OCI-M1 (cell line): ENCODE results near the gene CHST11.
"Not testable (repeated sequence)": the region's sequence is repeated elsewhere in the genome, so short reads cannot be mapped to it uniquely, and the experiment has no call there.

Source experiments
- DNase-seq: peaks from one replicate; lab custom pipeline; 2025; lab: John Stamatoyannopoulos, UW

The CHST11 gene

DNA sequence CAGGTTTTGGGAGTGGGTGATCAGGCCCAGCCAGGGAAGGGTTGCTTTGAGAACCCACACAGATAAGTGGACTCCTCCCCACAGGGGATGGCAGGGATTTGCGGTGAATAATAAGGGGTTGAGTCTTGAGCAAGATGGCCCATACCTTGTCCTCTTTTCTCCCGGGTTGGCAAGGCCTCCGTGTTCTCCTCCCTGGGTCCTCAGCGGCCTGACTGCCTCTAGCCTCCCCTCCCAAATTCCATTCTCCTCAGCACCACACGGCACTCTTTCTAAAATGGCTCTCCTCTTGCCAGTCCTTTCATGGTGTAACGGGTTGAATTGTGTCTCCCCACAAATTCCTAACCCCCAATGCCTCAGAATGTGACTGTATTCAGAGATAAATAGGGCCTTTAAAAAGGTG lies 70.0 kb downstream of the CHST11 start:
- no peak for DNase-seq

DNA sequence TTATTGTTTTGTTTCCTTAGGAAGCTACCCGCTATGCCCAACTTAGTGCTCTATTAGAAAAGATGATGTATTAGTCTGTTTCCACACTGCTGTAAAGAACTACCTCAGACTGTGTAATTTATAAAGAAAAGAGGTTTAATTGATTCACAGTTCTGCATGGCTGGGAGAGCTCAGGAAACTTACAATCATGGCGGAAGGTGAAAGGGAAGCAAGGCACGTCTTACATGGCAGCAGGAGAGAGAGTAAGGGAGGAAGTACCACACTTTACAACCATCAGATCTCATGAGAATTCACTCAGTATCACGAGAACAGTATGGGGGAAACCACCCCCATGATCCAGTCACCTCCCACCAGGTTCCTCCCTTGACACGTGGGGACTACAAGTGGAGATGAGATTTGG lies 70.9 kb downstream of the CHST11 start:
- not testable (repeated sequence) for DNase-seq

DNA sequence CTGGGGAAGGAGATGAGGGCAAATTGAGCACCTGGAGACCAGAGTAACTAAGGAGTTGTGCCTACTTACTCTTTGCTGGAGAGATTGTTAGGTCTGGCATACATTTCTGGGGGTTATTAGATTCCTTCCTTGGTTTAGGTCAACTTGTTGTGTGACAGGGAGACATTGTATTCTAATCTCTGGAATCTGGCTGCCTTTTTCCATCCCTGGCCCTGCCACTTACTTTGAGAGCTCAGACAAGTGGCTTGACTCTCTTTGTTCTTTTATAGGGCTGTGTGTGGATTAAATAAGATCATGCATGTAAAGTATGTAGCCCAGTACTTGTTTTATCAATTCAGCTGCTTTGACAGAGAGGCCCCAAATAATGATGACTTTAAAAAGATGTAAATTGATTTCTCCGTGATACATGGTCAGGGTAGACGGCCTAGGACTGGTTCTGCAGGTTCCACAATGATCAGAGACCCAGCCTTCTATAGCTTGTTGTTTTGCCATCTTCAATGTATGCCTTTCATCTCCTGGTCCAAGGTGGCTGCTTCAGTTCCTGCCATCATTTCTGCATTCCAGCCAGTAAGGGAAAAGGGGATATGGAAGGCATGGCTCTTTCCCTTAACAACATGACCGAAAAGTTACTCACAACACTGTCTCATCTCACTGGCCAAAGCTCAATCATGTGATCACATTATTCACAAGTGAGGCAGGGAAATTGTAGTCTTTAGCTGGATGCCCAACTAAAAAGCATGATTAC lies 72.6 kb downstream of the CHST11 start:
- DNase-seq: no peak

DNA sequence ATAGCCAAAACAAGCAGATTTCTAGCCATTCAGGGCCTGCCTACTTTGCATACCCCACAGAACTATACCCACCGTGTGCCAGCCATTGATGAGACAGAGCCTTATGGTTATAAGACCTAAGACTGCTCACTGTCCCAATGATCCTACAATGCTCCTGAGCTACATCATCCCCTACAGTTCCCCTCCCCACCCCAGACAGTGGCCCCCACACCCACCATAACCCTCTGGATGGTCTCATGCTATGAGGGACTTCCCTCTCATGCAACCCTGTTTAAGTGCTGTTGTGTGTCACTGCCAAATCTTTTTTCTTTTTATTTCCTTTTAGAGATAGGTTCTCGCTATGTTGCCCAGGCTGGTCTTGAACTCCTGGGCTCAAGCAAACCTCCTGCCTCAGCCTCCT lies 75.9 kb downstream of the CHST11 start:
- DNase-seq: no peak

DNA sequence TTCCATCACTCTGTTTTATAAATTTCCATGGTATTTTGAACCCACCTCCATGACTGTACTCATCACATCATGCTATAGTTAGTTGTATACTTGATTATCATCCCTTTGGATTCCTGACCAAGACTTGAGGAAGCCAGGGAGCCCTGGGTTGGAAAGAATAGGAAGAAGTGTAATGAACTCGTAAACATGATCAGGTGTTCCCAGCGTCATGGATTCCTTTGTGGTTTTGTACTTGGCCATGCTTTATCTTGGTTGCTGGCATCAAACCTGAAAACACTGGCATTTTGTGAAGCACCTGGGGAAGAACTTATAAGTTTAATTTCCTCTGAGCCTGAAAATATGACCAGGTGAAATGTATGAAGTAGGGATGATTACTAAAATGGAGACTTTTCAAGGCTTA lies 76.4 kb downstream of the CHST11 start:
- DNase-seq: no peak

DNA sequence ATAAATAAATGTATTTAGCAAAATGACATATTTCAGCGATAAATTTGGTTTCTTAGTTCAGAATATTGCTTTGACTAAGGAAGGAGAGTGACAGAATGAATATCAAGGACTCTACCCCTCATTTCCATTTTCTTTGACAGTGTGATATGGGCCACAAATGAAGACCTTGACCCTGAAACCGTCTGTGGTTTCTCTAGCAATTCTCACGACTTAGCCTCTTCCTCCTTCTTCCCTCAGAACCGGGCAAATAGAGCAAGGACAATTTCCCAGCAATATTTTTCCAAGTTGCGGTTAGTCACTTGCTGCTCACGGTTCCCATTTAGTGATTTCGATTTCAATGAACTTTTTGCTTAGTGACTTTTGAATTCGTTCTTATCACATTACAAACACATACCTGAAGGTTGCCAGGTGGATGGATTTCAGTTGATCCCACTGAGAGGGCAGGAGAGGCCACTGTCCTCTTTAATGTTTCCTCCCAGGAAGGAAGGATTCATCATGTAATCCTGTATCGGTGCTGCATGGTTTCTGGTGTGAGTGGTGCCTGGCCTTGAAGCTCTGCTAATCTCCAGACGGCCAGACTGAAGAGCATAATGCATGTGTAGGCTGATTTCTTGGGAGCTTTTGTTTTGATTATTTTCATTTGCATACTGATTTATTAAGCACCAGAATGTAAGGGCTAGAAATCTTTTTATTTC lies 77.6 kb downstream of the CHST11 start:
- no peak for DNase-seq

DNA sequence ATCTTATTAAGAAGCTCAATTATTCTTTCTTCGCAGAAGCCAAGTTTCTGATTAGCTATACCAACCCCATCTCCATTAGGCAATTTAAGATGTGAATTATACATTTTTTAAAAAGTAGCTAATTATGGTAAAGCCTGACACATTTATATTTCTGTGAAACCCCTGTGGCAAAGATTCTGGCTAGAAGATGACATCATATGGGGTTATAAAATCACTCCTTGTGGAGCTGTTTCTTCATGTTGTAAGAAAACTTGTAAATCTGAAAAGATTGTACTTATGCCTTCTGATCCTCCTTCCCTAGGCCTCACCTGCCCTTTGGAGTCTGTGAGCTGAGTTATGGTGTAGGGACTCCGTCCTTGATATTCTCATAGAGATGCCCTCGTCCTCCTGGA lies 78.1 kb downstream of the CHST11 start:
- DNase-seq: no peak

DNA sequence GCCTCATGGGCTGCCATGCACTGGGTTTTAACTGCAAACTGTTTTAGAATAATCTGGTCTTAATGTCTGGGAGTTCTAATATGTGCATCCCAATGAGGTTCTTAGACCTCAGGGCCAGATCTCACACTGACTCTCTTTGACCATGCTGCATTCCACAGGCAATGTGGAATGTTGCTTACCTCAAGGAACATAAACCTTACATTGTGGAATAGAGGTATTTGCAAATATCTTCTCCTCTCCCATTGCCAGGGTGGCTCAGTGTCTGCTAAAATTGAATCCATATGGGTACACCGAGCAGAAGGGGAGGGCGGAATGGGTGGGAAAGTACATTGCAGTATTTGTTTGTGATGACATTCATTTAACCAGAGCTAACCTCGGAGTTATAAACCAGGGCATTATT lies 78.6 kb downstream of the CHST11 start:
- no peak for DNase-seq

DNA sequence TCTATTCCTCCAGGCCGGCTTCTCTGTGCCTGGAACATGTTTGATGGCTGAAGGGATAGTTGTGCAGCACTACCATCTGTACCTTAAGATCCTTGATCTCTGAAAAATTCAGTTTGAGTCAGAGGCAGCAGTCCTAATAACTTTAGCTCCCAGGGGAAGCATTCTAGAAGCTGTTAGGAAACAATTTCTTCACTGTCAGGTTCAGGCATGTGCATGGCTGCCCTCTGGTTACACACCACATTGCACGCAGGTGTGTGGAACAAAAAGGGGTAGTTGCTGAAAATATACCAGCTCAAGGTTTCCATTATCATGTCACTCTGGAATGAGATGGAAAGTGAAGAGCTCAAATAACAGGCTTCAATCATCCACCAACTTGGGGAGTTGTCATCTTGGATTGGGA lies 80.1 kb downstream of the CHST11 start:
- no peak for DNase-seq

DNA sequence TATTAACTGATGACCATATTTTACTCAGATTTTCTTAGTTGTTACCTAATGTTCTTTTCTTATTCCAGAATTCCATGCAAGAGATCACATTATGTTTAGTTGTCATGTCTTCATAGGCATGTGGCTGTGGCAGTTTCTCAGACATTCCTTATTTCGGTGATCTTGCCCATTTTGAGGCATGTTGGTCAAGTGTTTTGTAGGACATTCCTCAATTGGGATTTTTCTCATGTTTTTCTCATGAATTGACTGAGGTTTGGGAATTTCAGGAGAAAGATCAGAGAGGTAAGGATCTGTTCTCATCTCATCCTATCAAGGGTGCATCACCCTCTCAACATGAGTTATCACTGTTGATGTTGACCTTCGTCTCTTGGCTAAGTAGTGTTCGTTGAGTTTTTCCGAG lies 81.3 kb downstream of the CHST11 start:
- DNase-seq: no peak

DNA sequence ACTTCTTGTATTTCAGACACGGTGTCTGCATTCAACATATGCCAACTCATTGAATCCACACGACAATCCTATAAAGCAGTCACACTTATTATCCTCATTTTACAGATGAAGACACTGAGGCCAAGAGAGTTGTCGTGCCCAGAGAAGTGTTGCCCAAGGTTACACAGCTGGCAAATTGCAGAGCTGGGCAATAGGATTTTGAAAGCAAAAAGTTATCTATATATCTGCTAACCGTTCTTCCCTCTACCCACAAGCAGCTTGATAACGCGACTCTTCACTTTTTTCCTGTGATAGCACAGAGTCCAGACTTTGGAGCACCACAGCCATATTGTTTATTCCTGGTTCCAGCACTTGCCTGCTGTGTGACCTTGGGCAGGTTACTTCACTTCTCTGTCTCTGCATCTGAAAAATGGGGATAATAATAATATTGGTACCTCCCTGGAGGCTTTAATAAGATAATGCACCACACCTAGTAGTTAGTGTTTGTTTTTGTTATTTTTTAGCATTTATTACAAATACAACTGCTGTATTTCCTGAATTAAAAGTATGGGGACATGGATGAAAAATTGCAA lies 82.2 kb downstream of the CHST11 start:
- peak; percentile 19 for DNase-seq

DNA sequence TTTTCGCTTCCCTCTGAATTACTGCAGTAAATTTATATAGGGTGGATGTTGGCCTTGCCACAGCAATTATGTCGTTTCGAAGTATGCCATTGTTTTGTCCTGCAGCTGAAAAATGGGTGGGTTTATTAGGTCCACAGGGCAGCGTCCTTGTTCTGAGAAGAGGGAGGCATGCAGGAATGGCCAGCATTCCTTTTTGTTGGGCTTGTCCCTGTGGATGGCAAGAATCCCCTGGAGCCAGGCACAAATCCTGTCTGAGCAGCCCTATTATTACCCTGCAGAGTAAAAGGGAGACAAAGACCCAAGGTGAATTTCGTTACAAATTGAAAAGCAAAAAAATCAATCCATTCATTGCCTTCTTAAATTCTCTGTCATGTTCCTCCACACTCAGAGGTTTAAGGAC lies 88.1 kb downstream of the CHST11 start:
- DNase-seq: no peak

DNA sequence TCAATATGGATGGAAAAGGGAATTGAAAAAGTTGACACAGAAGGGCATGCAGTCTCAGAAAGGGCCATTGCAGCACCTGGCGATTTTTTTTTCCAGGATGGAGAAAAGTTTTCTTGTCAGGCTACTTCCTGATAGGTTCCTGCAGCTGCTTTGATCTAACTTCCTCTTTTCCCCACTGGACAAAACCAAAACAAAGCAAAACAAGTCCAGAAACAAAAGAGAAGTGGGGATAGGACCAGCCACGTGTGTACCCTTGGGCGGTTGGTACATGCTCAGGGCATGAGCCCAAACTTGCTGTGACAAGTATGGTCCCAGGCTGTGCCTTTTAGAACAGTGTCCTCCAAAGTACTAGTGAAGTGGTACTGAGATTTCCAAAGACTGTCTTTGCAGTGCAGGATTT lies 89.8 kb downstream of the CHST11 start:
- DNase-seq: peak; percentile 45

DNA sequence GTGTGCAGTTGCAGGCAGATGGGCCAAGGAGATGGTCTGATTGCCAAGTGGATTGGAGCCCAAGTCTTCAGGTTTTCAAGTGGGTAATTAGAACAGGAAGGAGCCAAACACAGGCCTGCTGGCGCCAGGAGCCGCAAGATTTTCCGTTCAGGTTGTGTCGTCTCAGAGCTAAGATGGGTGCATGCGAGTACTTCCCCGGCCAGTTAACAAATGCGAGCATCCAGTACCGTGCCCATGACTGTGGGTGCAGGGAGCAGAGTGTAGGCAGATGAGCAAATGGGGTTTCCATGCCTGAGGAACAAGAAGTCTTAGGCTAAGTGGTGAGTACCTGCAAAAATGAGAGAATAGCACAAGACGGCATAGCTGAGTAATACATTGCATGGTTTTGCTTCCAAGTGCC lies 90.5 kb downstream of the CHST11 start:
- no peak for DNase-seq

DNA sequence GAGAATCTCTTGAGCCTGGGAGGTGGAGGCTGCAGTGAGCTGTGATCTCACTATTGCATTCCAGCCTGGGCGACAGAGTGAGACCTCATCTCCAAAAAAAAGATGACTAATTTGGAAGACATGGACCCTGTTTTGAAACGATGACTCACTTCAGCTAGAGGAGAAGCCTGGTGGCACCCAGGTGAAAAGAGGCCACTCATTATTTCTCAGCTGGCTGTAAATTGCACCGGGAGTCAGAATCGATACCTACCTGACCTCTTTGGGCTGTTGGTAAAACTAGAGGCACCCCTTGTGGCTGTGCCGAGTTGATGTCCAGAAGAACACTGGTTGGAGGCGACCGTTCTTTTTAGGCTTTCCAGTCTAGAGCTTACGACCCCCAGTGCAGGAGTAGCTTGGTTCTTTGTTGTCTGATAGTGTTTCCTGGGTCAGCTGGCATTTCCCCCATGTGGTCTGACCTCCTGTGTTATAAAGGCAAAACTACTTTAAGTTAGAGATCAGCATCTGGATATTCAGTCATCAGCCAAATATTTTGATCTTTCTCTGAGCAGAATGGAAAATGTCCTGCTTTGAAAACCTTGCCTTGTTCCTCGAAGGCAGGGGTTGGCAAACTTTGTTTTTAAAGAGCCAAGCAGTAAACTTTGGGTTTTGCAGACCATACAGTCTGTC lies 93.2 kb downstream of the CHST11 start:
- DNase-seq: no peak

DNA sequence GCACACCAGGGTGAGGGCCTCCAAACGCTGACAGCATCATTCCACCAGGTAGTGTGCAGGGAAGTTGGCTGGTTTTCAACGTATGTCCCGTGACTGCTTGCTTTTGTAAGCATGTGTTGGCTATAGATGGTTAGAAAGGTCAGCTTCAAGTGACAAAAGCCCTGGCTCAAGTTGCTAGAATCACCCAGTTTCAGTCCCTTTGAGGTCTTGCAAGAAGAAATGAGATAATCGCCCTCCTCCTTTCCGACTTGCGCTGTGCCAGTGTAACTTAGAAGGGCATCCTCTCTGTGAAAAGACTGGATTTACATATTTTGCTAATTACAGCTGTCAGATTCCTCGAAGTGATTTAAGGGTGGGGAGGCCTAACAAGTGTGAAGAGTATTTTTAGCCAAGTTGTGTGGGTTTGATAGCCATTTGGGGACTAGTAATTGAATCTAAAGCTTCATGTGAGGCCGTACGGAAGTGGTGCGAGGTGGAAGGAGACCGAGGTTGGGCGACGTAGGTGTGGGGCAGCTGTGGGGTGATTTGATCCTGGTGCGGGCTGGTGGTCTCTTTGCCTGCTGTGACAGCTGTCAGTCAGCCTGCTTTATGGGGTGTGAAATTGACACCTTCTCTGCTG lies 94.7 kb downstream of the CHST11 start:
- DNase-seq: no peak

DNA sequence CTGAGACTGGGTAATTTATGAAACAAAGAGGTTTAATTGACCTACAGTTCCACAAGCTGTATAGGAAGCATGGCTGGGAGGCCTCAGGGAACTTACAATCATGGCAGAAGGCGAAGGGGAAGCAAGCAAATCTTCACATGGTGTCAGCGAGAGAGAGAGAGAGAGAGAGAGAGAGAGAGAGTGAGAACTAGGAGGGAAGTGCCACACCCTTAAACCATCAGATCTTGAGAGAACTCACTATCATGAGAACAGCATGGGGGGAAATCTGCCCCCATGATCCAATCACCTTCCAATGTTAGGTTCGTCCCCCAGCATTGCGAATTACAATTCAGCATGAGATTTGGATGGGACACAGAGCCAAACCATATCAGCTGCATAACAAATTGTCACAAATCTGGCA lies 96.7 kb downstream of the CHST11 start:
- no peak for DNase-seq

DNA sequence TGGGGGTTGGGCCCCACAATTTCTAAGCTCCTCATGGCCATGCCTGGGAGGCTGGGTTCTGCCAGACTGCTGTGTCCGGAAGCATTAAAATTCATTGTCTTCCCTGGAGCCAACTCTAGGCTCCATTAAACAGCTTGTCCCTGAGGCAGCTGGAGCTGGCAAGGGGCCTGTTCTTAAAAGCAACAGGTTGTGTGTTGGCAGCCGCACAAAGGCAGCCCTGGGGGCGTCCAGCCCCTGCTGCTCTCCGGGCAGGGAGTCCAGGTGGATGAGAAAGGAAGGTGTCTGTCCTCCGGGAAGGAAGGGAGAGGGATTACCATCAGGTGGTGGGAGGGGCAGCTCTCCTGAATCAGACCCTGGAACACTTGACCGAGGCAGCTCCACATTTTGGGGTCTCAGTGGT lies 98.9 kb downstream of the CHST11 start:
- no peak for DNase-seq

DNA sequence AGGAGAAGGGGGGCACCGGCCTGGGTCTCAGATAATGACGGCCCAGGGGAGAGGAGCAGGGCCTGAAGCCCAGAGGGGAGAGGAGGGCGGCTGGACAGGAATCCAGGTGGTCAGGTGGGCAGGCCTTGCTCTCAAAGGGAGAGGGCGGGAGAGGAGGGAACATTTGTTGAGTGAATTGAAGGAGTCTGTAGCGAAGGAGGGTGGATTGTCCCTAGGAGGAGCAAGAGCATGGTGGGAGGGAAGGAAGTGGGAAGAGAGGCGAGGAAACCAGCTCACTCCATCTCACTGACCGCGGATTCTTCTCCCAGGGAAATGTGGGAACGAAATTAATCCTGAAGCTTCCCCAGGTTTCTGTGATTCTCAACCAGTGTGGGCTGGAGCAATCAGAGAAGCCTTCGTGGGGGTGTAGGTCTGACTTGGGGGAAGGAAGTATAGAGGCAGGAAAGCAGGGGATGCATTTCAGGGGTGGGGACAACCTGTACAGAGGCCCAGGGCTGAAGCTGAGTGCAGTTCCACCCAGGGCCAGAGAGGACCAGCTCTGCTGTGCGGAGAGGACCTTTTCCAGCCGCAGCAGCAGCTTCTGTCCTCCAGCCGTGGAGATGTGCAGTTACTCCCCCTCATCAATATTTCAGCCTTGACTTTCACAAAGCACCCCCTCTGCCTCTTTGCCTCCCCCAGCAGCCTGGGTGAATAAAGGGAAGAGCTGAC lies 100.9 kb downstream of the CHST11 start:
- DNase-seq: no peak

DNA sequence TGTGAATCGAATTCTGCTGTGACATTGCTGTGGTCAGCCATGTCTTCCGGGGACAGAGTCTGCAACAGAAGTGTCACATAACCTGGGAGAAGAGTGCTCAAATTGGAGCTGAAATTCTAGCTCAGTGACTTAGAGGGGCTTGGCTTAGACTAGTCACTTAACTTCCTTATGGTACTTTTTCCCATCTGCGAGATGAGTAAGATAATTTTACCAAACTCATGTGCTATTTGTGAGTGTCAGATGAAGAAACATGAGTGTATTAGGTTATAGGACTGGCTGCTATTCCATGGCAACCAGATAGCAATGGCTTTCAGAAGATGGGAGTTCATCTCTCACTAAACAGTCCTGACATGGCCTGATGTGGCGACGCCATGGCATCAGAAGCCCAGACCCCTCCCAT lies 104.1 kb downstream of the CHST11 start:
- DNase-seq: no peak

DNA sequence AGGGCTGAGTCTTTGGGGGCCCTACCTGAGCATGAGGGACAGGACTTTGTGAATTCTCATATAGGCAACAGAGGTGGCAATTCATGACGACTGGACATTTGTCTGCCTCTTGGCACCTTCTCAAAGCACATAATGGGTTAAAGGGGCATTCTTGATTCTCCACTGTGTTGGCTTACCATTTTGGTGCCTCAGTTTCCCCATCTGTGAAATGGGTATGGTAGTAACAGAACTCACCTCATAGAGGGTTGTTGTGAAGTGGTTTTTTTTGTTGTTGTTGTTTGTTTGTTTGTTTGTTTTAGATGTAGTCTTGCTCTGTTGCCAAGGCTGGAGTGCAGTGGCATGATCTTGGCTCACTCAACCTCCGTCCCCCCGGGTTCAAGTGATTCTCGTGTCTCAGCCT lies 106.0 kb downstream of the CHST11 start:
- no peak for DNase-seq

DNA sequence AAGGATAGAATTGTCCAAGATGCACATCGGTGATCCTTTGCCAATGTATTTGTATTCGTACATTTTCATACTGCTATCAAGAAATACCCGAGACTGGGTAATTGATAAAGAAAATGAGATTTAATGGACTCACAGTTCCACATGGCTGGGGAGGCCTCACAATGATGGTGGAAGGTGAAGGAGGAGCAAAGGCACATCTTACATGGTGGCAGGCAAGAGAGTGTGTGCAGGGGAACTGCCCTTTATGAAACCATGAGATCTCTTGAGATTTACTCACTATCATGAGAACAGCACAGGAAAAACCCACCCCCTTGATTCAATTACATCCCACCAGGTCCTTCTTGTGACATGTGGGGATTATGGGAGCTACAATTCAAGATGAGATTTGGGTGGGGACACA lies 107.9 kb downstream of the CHST11 start:
- DNase-seq: not testable (repeated sequence)
